ENCODE results near the gene MORN1.

MORN1 gene

DNA sequence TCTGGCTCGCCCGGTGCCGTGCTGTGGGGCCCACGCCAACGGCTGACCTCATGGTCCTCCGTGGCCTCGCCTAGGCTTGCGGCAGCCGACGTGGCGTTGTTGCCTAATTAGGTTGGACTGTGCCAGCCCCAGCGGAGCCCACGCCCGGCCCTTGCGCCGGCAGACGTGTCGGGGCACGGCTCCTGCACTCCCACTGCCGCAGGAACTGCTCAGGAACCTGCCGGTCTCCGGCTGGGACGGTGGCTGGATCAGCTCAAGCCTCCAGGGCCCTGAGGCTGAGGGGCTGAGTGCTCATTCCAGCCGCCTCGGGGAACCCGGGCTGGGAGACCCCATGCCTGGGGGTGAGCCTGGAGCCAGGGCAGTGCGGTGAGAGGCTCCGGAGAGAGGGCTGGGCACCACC, 37.1 kb upstream of the MORN1 start:
- TF ChIP-seq, protein P1, sequence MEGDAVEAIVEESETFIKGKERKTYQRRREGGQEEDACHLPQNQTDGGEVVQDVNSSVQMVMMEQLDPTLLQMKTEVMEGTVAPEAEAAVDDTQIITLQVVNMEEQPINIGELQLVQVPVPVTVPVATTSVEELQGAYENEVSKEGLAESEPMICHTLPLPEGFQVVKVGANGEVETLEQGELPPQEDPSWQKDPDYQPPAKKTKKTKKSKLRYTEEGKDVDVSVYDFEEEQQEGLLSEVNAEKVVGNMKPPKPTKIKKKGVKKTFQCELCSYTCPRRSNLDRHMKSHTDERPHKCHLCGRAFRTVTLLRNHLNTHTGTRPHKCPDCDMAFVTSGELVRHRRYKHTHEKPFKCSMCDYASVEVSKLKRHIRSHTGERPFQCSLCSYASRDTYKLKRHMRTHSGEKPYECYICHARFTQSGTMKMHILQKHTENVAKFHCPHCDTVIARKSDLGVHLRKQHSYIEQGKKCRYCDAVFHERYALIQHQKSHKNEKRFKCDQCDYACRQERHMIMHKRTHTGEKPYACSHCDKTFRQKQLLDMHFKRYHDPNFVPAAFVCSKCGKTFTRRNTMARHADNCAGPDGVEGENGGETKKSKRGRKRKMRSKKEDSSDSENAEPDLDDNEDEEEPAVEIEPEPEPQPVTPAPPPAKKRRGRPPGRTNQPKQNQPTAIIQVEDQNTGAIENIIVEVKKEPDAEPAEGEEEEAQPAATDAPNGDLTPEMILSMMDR (IDR thresholded peaks at IDR 0.05), result no peak
- no peak for DNase-seq
- Histone ChIP-seq H3K4me3 (no peak overlapping the region), H3K27ac (no peak overlapping the region), H3K36me3 (no peaks in the 10 kb centered on the region), H3K4me1 (no peaks in the 10 kb centered on the region), H3K9me3 (peaks cover 0 to 16% (median 9%) of the 10 kb centered on the region in 3 donors), H3K27me3 (peaks cover 0 to 82% of the 10 kb centered on the region in 2 donors)
- intact Hi-C loops (cut with DNase I; ENCODE audit: low total_unique reads), result no loop called here

DNA sequence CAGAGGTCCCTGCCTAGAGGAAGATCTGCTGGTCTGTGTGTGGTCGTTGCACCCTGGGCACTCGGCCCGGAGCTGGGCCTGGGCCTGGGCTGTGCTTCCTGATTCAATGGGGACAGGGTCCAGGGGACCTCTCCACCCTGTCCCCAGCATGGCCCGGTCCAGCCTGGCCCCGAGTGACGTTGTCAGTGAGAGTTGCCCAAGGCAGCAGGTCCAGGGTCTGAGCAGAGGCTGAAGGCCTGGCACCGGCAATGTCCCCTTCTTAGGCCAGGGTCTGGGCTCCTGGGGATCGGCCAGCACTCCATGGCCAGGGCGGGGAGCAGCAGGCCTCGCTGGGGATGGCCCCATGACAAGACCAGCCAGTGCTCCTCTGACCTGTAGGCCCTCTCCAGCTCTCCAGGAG, 36.6 kb upstream of the MORN1 start:
- Histone ChIP-seq H3K27me3 (peaks cover 0 to 79% of the 10 kb centered on the region in 2 donors), H3K4me1 (no peaks in the 10 kb centered on the region), H3K27ac (no peak overlapping the region), H3K36me3 (no peaks in the 10 kb centered on the region), H3K9me3 (peaks cover 0 to 21% (median 14%) of the 10 kb centered on the region in 3 donors), H3K4me3 (no peak overlapping the region)
- DNase-seq, result no peak
- TF ChIP-seq, protein P1 (IDR thresholded peaks at IDR 0.05), result no peak
- intact Hi-C loops (cut with DNase I; ENCODE audit: low total_unique reads), result no loop called here

DNA sequence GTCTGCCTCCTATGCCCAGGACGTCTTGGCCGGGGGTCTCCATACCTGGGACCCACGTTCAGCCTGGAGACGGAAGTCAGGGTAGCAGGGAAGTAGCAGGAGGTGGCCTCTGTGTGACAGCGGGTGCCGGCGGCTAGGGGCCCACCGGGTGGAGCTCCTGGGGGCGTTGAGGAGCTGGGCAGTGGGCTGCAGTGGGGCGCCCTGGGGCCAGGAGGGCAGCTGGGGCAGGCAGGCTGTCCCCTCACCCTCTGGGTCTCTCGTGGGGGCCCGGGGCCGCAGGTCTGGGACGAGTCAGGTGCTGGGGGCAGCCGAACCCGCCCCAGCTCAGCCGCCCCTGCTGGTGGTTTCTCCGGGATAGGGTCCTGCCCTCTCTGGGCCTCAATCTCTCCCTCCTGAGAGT, 35.7 kb upstream of the MORN1 start:
- Histone ChIP-seq H3K27ac (no peak overlapping the region), H3K4me3 (no peak overlapping the region), H3K4me1 (no peaks in the 10 kb centered on the region), H3K36me3 (no peaks in the 10 kb centered on the region), H3K27me3 (peaks cover 0 to 70% of the 10 kb centered on the region in 2 donors), H3K9me3 (peaks cover 0 to 21% (median 15%) of the 10 kb centered on the region in 3 donors)
- DNase-seq, result no peak
- intact Hi-C loops (cut with DNase I; ENCODE audit: low total_unique reads), result no loop called here
- TF ChIP-seq, protein P1 (IDR thresholded peaks at IDR 0.05), result no peak

DNA sequence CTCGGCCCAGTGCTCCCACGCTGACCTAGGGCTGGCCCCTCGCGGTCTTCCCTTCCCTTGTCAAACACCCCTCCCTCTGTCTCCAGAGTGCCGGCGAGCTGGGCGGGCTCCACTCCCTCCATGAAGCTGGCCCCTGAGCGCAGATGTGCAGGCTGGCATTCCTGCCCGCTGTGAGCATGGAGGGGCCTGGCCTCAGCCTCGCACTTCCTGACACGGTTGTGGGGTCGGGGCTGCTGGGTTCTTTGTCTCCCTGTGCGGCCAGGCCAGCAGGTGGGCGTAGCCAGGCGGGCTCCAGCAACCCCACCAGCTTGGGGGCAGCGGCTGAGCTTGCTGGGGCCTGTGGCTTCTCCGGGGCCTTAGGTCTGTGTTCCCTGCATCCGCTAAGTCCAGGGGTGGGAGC, 35.2 kb upstream of the MORN1 start:
- intact Hi-C loops (cut with DNase I; ENCODE audit: low total_unique reads), result no loop called here
- Histone ChIP-seq H3K27ac (no peak overlapping the region), H3K27me3 (peaks cover 0 to 65% of the 10 kb centered on the region in 2 donors), H3K4me1 (no peaks in the 10 kb centered on the region), H3K4me3 (no peak overlapping the region), H3K36me3 (no peaks in the 10 kb centered on the region), H3K9me3 (peaks cover 0 to 21% (median 15%) of the 10 kb centered on the region in 3 donors)
- TF ChIP-seq, protein P1 (IDR thresholded peaks at IDR 0.05), result no peak
- DNase-seq, result no peak

DNA sequence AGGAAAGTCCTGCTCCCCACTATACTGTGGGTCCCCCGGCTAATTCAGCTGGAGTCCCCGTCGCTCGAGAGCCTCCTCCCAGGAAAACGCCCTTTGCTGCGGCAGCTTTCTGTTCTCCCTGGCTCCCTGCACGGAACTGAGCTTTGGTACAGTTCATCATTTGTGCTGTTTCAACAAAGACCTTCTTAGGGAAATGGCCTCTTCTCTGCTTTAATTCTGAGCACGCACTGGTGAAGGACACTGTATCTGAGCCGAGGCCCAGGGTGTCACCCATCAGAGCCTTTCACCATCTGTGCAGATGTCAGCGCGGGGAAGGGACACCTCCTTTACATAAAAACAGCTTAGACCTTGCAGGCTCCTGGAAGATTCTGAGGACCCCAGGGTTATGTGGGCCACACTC, 34.5 kb upstream of the MORN1 start:
- peaks cover 0 to 63% of the 10 kb centered on the region in 2 donors for H3K27me3 ChIP-seq
- peaks cover 0 to 21% (median 15%) of the 10 kb centered on the region in 3 donors for H3K9me3 ChIP-seq
- TF ChIP-seq, protein P1 (IDR thresholded peaks at IDR 0.05), result no peak
- no peak for DNase-seq
- H3K4me1 ChIP-seq, result no peaks in the 10 kb centered on the region
- no peak overlapping the region for H3K4me3 ChIP-seq
- intact Hi-C loops (cut with DNase I; ENCODE audit: low total_unique reads), result no loop called here
- no peak overlapping the region for H3K27ac ChIP-seq
- no peaks in the 10 kb centered on the region for H3K36me3 ChIP-seq

DNA sequence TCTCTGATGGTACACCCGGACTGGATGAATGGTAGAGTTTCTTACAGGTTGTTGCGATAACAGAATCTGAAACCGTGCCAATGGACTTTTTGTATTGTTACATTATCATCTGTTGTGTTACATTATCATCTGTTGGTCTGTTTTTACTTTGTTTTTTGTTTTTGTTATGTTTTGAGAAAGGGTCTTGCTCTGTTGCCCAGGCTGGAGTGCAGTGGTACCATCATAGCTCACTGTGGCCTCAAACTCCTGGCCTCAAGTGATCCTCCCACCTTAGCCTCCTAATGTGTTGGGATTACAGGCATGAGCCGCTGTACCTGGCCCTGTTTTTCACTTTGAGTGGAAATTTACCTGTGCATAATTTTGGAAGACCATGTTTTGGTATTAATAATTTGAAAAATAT, 31.2 kb upstream of the MORN1 start:
- H3K36me3 ChIP-seq, result no peaks in the 10 kb centered on the region
- H3K4me1 ChIP-seq, result no peaks in the 10 kb centered on the region
- peaks cover 0 to 9% (median 8%) of the 10 kb centered on the region in 3 donors for H3K9me3 ChIP-seq
- TF ChIP-seq, protein P1 (IDR thresholded peaks at IDR 0.05), result no peak
- peaks cover 0 to 62% of the 10 kb centered on the region in 2 donors for H3K27me3 ChIP-seq
- no peak overlapping the region for H3K27ac ChIP-seq
- no peak overlapping the region for H3K4me3 ChIP-seq
- intact Hi-C loops (cut with DNase I; ENCODE audit: low total_unique reads), result no loop called here
- no peak for DNase-seq
